ENCODE measurements around the gene PALM3.

DNA sequence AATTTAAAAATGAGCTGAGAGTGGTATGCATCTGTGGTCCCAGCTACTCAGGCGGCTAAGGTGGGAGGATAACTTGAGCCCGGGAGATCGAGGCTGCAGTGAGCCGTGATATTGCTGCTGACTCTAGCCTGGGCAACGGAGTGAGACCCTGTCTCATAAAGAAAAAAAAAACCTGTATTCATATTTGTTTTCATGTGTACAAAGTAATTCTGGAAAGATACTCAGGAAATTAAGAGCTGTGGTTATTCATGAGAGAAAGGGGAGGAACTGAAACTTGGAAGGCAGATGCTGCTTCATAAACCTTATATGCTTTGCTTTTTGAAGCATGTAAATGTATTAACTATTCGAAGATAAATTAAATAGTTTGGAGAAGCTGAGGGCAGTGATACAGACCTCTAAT, 42.8 kb downstream of the PALM3 start:
- TF ChIP-seq CTCF (conservative IDR thresholded peaks at IDR 0.05; ENCODE audit: low read depth in 2 of 2) (no peak), EZH2 (IDR thresholded peaks at IDR 0.05; ENCODE audit: low read depth, unreplicated experiment) (no peak), CREB1 (CRISPR knock-in tag; IDR thresholded peaks at IDR 0.05; ENCODE audit: low read depth) (no peak), POLR2AphosphoS5 (IDR thresholded peaks at IDR 0.05; ENCODE audit: low read depth) (no peak), EZH2phosphoT487 (IDR thresholded peaks at IDR 0.05; ENCODE audit: unreplicated experiment) (no peak), NANOG (IDR thresholded peaks at IDR 0.05; ENCODE audit: borderline replicate concordance) (no peak)
- TF ChIP-seq, protein P1, sequence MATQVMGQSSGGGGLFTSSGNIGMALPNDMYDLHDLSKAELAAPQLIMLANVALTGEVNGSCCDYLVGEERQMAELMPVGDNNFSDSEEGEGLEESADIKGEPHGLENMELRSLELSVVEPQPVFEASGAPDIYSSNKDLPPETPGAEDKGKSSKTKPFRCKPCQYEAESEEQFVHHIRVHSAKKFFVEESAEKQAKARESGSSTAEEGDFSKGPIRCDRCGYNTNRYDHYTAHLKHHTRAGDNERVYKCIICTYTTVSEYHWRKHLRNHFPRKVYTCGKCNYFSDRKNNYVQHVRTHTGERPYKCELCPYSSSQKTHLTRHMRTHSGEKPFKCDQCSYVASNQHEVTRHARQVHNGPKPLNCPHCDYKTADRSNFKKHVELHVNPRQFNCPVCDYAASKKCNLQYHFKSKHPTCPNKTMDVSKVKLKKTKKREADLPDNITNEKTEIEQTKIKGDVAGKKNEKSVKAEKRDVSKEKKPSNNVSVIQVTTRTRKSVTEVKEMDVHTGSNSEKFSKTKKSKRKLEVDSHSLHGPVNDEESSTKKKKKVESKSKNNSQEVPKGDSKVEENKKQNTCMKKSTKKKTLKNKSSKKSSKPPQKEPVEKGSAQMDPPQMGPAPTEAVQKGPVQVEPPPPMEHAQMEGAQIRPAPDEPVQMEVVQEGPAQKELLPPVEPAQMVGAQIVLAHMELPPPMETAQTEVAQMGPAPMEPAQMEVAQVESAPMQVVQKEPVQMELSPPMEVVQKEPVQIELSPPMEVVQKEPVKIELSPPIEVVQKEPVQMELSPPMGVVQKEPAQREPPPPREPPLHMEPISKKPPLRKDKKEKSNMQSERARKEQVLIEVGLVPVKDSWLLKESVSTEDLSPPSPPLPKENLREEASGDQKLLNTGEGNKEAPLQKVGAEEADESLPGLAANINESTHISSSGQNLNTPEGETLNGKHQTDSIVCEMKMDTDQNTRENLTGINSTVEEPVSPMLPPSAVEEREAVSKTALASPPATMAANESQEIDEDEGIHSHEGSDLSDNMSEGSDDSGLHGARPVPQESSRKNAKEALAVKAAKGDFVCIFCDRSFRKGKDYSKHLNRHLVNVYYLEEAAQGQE (IDR thresholded peaks at IDR 0.05; ENCODE audit: unreplicated experiment): no peak

Data from GM23338 (cell line).